Stimulated activated naive B cell treated with anti-CD40 and anti-IgM and Interleukin-4, amounts not matched to agents 10 μg/mL and 1 μg/mL and 100 μg/mL, for 72 hours (primary cell): ENCODE results near the gene SOCS7.

Source experiments
- ATAC-seq, 2 donors: fragments of 150-1000 bp; cut with Tn5 transposase; replicated peaks; 2 replicates each; pipeline ENCODE4 v1.10.0; 2021; ENCODE audit warnings: moderate library complexity in 1 of 2
- DNase-seq: peaks from one replicate; pipeline ENCODE4 v3.0.0; 2021
- H3K27ac Mint-ChIP-seq: one replicate; pipeline ENCODE4 v1.8.0; 2022; ENCODE audit warnings: mild to moderate bottlenecking, mixed read lengths
- H3K27me3 Mint-ChIP-seq, 2 donors: one replicate each; pipeline ENCODE4 v1.8.0; 2022; ENCODE audit warnings: mixed read lengths in 2 of 2
- H3K36me3 Mint-ChIP-seq, 2 donors: one replicate each; pipeline ENCODE4 v1.8.0; 2022; ENCODE audit warnings: mixed read lengths in 2 of 2, mild to moderate bottlenecking in 1 of 2
- H3K4me1 Mint-ChIP-seq, 2 donors: one replicate each; pipeline ENCODE4 v1.8.0; 2022; ENCODE audit warnings: mixed read lengths in 2 of 2, mild to moderate bottlenecking in 1 of 2
- H3K4me3 Mint-ChIP-seq, 2 donors: one replicate each; pipeline ENCODE4 v1.8.0; 2022; ENCODE audit warnings: mild to moderate bottlenecking in 2 of 2, mixed read lengths in 2 of 2, moderate library complexity in 1 of 2
- H3K9me3 Mint-ChIP-seq, 2 donors: one replicate each; pipeline ENCODE4 v1.8.0; 2022; ENCODE audit warnings: mixed read lengths in 2 of 2, mild to moderate bottlenecking in 1 of 2

The SOCS7 gene

DNA sequence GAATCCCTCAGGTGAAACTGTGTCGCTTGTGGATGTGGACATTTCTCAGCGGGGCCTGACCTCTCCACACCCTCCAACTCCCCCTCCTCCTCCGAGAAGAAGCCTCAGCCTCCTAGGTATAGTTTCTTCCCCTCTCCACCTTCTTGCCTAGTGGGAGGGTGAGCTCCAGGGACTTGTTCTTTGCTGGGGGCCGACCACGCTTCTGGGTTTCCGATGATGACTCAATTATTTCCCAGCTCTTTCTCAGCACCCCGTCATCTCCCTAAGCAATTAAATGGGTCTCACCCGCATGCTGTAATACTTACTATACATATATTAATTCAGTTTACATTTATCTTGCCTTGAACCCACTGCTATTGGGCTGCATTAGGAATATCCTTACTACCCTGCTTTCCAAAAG, 13.1 kb downstream of the SOCS7 start:
- no peak for ATAC-seq
- H3K27ac Mint-ChIP-seq = no peak overlapping the region
- no peaks in the 10 kb centered on the region for H3K9me3 Mint-ChIP-seq
- no peak for DNase-seq
- peaks cover 18 to 35% of the 10 kb centered on the region in 2 donors for H3K36me3 Mint-ChIP-seq
- no peak overlapping the region for H3K4me3 Mint-ChIP-seq
- no peaks in the 10 kb centered on the region for H3K27me3 Mint-ChIP-seq
- no peaks in the 10 kb centered on the region for H3K4me1 Mint-ChIP-seq

- no peak for ATAC-seq
- Mint-ChIP-seq H3K4me1 (peaks cover 0 to 3% of the 10 kb centered on the region in 2 donors), H3K4me3 (no peak overlapping the region), H3K27me3 (no peaks in the 10 kb centered on the region), H3K9me3 (no peaks in the 10 kb centered on the region), H3K36me3 (peaks cover 31 to 51% of the 10 kb centered on the region in 2 donors), H3K27ac (no peak overlapping the region)
- no peak for DNase-seq
Observed at GRCh38 chr17:38369124-38369886, 17.7 kb downstream of the SOCS7 start.

- DNase-seq (no peak), ATAC-seq (no peak)
- peaks cover 9 to 17% of the 10 kb centered on the region in 2 donors for H3K4me1 Mint-ChIP-seq
- no peaks in the 10 kb centered on the region for H3K27me3 Mint-ChIP-seq
- H3K4me3 Mint-ChIP-seq = no peak overlapping the region
- H3K36me3 Mint-ChIP-seq = peaks cover 22 to 38% of the 10 kb centered on the region in 2 donors
- H3K27ac Mint-ChIP-seq = no peak overlapping the region
- H3K9me3 Mint-ChIP-seq = no peaks in the 10 kb centered on the region
Observed at GRCh38 chr17:38379448-38379847, 27.8 kb downstream of the SOCS7 start.

DNA sequence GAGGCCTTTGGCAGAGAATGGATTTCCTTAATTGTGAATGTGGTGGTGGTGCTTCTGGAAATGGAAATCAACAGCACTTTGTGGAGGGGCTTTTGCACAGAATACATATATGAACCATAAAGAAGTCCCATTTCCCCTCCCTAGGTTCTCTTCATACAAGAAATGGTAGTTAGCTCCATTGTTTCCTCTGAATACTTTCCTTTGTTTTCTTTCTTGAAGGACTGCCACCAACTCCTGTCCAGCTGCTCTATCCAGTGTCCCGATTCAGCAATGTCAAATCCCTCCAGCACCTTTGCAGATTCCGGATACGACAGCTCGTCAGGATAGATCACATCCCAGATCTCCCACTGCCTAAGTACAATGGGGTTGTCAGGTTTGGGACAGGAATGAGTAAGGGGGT, 43.4 kb downstream of the SOCS7 start:
- Mint-ChIP-seq H3K27ac (no peak overlapping the region), H3K4me3 (no peak overlapping the region), H3K9me3 (no peaks in the 10 kb centered on the region), H3K36me3 (peaks cover 32 to 52% of the 10 kb centered on the region in 2 donors), H3K27me3 (no peaks in the 10 kb centered on the region), H3K4me1 (no peaks in the 10 kb centered on the region)
- DNase-seq = no peak
- no peak for ATAC-seq

- DNase-seq (no peak), ATAC-seq (no peak)
- H3K4me3 Mint-ChIP-seq = no peak overlapping the region
- peaks cover 39 to 57% of the 10 kb centered on the region in 2 donors for H3K36me3 Mint-ChIP-seq
- H3K27me3 Mint-ChIP-seq = no peaks in the 10 kb centered on the region
- no peak overlapping the region for H3K27ac Mint-ChIP-seq
- H3K4me1 Mint-ChIP-seq = no peaks in the 10 kb centered on the region
- H3K9me3 Mint-ChIP-seq = no peaks in the 10 kb centered on the region
Observed at GRCh38 chr17:38397227-38397626, 45.6 kb downstream of the SOCS7 start.

DNA sequence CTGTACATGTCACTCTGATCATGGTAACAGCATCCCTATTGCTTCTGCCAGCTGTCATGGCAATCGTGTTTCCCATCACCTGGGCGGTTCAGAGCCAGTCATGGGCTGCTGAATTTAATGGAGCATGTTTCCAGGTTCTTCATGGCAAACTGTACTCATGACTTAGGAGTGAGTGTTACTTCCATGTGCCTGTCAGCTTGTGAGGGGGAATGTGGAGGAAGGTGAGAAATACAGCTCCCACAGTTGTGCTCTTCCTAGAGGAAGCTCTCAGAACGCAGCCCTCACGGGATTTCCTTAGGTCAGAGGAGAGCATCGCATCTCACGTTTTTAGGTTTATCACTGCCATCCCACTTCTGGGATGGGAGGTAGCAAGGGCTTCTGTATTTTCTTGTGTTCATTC, 48.6 kb downstream of the SOCS7 start:
- H3K4me3 Mint-ChIP-seq = no peak overlapping the region
- DNase-seq = no peak
- H3K27me3 Mint-ChIP-seq = no peaks in the 10 kb centered on the region
- H3K36me3 Mint-ChIP-seq = peaks cover 37 to 51% of the 10 kb centered on the region in 2 donors
- H3K27ac Mint-ChIP-seq = no peak overlapping the region
- H3K4me1 Mint-ChIP-seq = no peaks in the 10 kb centered on the region
- no peaks in the 10 kb centered on the region for H3K9me3 Mint-ChIP-seq
- no peak for ATAC-seq

DNA sequence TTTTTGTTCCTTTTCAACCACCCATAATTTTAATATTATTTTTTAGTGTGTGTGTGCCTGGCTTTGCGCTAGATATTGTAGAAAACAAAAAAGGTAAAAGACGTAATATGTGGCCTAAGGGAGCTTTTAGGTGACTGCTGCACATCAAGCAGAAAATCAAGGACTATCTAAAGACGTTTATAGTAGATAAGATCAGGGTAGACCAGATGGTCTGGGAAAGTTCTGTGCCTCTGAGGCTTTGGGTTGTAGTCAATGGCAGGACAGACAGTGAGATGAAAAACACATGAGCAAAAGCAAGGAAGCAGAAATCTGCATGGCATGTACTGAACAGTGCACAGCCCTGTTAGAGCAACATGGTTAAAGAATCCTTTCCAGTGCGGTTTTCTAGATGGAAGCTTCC, 49.8 kb downstream of the SOCS7 start:
- no peak for ATAC-seq
- no peak for DNase-seq
- Mint-ChIP-seq H3K27ac (no peak overlapping the region), H3K4me1 (no peaks in the 10 kb centered on the region), H3K36me3 (peaks cover 29 to 43% of the 10 kb centered on the region in 2 donors), H3K4me3 (no peak overlapping the region), H3K9me3 (no peaks in the 10 kb centered on the region), H3K27me3 (no peaks in the 10 kb centered on the region)

- no peak overlapping the region for H3K27ac Mint-ChIP-seq
- DNase-seq = no peak
- no peak for ATAC-seq
- H3K4me3 Mint-ChIP-seq = no peak overlapping the region
- H3K36me3 Mint-ChIP-seq = peaks cover 19 to 32% of the 10 kb centered on the region in 2 donors
- no peaks in the 10 kb centered on the region for H3K27me3 Mint-ChIP-seq
- no peaks in the 10 kb centered on the region for H3K9me3 Mint-ChIP-seq
- H3K4me1 Mint-ChIP-seq = no peaks in the 10 kb centered on the region
Observed at GRCh38 chr17:38402897-38403296, 51.3 kb downstream of the SOCS7 start.

- H3K4me3 Mint-ChIP-seq = no peak overlapping the region
- H3K27me3 Mint-ChIP-seq = no peaks in the 10 kb centered on the region
- ATAC-seq = no peak
- DNase-seq = no peak
- no peaks in the 10 kb centered on the region for H3K4me1 Mint-ChIP-seq
- H3K27ac Mint-ChIP-seq = no peak overlapping the region
- no peaks in the 10 kb centered on the region for H3K9me3 Mint-ChIP-seq
- peaks cover 17 to 30% of the 10 kb centered on the region in 2 donors for H3K36me3 Mint-ChIP-seq
Observed at GRCh38 chr17:38403491-38403890, 51.8 kb downstream of the SOCS7 start.

DNA sequence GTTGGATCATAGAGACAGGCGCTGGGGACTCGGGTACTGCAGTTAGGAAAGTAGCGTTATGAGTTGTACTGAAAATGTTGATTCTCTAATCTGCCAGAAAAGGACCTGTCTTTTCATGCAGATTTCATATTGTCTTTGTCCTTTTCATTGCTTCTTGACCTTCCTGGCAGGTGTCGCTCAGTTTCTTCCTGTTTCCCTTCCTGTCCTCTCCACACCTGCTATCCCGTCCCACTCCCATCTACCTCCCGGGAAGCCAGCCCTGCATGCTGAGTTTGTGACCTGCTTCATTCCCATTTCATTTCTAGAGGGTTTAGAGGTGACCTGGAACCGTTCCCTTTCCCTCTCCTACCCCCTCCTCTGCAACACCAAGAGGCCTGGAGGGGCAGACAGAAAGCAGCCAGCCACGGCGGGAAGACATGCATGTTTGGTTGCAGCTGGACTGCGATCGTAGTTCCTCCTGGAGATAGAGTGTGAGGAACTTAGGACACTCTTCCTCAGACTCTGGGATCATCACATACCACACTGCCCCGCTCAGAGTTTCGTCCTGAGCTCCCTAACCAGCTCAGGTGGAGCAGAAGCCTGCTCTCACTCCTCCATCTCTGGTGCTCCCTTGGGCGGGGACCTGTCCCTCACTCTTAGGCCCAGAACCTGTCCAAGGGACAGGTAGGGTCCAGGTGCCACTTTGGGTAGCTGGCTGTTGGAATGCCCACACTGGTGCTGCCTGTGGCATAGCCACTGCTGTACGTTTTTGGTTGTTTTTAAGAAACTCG, 52.7 kb downstream of the SOCS7 start:
- no peak for DNase-seq
- ATAC-seq = no peak
- H3K36me3 Mint-ChIP-seq = peaks cover 13 to 24% of the 10 kb centered on the region in 2 donors
- no peaks in the 10 kb centered on the region for H3K4me1 Mint-ChIP-seq
- H3K9me3 Mint-ChIP-seq = no peaks in the 10 kb centered on the region
- no peak overlapping the region for H3K4me3 Mint-ChIP-seq
- no peaks in the 10 kb centered on the region for H3K27me3 Mint-ChIP-seq
- no peak overlapping the region for H3K27ac Mint-ChIP-seq

GRCh38 chr17:38405654-38406053, 54.0 kb downstream of the SOCS7 start:
- H3K27me3 Mint-ChIP-seq = peaks cover 0 to 5% of the 10 kb centered on the region in 2 donors
- H3K9me3 Mint-ChIP-seq = no peaks in the 10 kb centered on the region
- DNase-seq (no peak), ATAC-seq (no peak)
- no peaks in the 10 kb centered on the region for H3K4me1 Mint-ChIP-seq
- peaks cover 9 to 11% of the 10 kb centered on the region in 2 donors for H3K36me3 Mint-ChIP-seq
- H3K27ac Mint-ChIP-seq = no peak overlapping the region
- no peak overlapping the region for H3K4me3 Mint-ChIP-seq

DNA sequence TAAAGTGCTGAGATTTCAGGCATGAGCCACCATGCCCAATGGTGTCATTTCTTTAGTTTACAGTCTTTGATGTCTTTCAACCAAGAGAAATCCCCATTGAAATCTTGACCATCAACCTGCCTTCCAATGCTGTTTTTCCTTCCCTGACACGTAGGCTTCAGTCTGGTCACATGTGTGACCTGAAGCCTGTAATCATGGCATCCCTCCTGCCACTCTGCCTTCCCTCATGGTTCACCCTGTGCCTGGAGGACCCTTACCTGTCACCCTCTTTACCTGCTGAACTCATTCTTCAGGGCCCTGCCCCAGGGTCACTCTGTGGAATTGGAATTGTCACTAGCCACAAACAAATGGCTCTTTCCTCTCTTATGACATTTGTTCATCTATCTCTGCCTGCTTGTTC, 58.6 kb downstream of the SOCS7 start:
- ATAC-seq (no peak), DNase-seq (no peak)
- Mint-ChIP-seq H3K9me3 (no peaks in the 10 kb centered on the region), H3K27me3 (peaks cover 4 to 14% of the 10 kb centered on the region in 2 donors), H3K4me3 (no peak overlapping the region), H3K36me3 (no peaks in the 10 kb centered on the region), H3K4me1 (peaks cover 0 to 8% of the 10 kb centered on the region in 2 donors), H3K27ac (no peak overlapping the region)

GRCh38 chr17:38415250-38416194, 63.9 kb downstream of the SOCS7 start:
- H3K27ac Mint-ChIP-seq = no peak overlapping the region
- peak in 1 of 2 donors; percentile 24 for ATAC-seq
- DNase-seq = no peak
- H3K4me1 Mint-ChIP-seq = peaks cover 9 to 31% of the 10 kb centered on the region in 2 donors
- peaks cover 36 to 47% of the 10 kb centered on the region in 2 donors for H3K27me3 Mint-ChIP-seq
- no peaks in the 10 kb centered on the region for H3K9me3 Mint-ChIP-seq
- peak overlapping the region in 1 of 2 donors; percentile 35 for H3K4me3 Mint-ChIP-seq
- H3K36me3 Mint-ChIP-seq = no peaks in the 10 kb centered on the region

DNA sequence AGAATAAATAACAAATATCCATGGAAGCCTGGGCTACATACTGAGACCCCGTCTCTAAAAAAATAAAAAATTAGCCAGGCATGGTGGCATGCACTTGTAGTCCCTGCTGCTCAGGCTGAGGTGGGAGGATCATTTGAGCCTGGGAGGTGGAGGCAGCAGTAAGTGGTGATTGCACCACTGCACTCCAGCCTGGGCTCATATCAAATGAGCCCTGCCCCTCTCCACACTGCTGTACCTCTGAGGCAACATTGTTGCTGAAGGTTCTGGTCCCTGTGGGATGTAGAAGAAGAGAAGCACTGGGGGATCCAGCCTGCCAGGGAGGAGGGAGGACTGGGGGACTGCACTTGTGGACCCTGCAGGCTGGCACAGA, 65.2 kb downstream of the SOCS7 start:
- Mint-ChIP-seq H3K36me3 (no peaks in the 10 kb centered on the region), H3K9me3 (no peaks in the 10 kb centered on the region), H3K4me3 (no peak overlapping the region), H3K27ac (no peak overlapping the region), H3K27me3 (peaks cover 45 to 51% of the 10 kb centered on the region in 2 donors), H3K4me1 (peaks cover 9 to 31% of the 10 kb centered on the region in 2 donors)
- no peak for DNase-seq
- ATAC-seq = no peak
